GM11168 (cell line): ENCODE measurements around the gene POGLUT3.

Experiments used
- in situ Hi-C: fragments of 300-500 bp; cut with MboI; formaldehyde crosslinking; loops from one replicate; pipeline ENCODE4 v1.12.0; 2022; ENCODE audit warnings: low sequenced_read_pairs; ENCODE audit not compliant: unreplicated experiment

The POGLUT3 gene, protein sequence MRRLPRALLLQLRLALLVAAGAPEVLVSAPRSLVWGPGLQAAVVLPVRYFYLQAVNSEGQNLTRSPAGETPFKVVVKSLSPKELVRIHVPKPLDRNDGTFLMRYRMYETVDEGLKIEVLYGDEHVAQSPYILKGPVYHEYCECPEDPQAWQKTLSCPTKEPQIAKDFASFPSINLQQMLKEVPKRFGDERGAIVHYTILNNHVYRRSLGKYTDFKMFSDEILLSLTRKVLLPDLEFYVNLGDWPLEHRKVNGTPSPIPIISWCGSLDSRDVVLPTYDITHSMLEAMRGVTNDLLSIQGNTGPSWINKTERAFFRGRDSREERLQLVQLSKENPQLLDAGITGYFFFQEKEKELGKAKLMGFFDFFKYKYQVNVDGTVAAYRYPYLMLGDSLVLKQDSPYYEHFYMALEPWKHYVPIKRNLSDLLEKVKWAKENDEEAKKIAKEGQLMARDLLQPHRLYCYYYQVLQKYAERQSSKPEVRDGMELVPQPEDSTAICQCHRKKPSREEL

DNA sequence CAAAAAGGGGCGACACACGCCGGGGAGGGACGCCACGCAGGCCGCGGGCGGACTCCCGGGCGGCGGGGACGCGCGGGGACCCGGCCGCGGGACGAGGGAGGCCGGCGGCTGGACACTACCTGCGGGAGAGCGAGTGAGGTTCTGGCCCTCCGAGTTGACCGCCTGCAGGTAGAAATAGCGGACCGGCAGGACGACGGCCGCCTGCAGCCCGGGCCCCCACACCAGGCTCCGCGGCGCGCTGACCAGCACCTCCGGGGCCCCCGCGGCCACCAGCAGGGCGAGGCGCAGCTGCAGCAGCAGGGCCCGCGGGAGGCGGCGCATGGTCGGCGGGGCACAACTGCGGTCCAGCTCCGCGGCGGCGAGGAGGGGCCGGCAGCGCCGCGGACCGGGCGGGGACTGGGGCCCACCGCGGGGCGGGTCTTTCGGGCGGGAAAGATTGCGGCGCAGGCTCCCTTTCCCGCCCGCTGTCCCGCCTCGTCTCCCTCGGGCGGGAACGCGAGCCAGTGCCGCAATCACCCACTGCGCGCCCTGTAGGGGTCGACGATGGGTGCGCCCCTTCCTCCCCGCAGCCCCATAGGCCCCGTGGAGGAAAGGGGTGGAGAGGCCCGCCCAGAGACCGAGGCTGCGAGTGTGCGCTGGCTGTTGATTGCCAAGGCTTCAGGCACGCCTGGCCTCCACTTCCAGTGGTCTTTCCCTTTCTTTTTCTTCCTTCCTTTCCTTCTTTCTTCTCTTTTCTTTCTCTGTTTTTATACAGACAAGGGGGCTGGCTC lies at the start of gene POGLUT3:
POGLUT3 (minus strand) TSS at position 339 of the 770 bp plus-strand sequence; CDS start at position 321, 18 bp downstream.
- in situ Hi-C loops = no loop called here

DNA sequence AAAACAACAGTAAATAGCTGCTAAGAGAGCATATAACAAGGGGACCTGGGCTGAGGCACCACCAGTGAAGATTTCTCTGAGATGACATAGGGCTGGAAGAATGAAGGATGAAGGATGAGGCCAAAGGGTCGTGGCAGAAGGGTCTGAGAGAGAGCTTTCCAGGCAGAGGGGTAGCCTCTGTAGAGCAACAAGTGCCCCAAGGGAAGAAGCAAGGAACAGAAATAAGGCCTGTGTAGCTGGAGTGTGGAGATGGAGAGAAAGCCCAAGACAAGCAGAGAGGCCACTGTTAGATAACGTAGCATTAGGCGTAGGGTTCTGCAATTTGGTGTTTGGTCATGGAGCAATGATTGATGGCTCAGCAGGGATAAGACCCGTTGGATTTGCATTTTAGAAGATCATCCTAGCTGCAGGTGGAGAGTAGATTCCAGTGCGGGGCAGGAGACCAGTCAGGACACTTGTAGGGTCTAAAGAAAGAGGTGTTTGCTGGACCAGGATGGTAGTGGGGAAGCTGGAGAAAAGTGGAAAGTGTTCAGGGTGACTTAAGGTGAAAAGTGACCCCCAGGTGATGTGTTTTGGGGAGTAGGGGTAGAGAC lies 47.8 kb upstream of the POGLUT3 start:
- in situ Hi-C loops = no loop called here

DNA sequence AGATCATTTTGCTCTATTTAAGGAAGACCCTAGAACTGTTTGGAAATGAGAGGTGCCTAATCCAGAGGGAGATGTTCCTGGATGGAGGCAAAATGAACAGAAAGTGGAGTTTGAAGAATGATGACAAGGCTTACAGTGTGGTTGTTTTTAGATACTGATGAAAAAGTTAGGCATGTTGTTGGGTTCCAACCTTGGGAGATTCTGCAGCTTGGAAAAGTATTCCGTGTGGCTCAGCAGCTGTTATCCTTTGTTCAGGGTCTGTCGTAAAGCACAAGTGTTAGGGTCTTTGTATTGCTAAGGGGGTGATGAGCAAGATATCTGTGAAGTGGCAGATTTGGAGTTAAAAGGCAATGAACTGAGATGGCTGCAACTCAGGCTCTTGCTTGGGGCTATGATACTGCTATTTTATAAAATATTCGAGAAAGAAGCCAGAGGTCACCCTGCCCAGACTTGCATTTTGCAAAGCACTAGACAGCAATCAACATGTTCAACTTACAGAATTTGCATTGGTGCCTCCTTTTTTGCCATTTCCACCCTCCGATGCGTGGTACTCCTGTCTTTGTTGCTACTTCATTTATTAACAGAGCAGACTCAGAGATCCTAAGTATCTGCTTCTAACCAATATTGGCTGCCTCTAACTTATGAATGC lies 45.3 kb upstream of the POGLUT3 start:
- in situ Hi-C loops = no loop called here

DNA sequence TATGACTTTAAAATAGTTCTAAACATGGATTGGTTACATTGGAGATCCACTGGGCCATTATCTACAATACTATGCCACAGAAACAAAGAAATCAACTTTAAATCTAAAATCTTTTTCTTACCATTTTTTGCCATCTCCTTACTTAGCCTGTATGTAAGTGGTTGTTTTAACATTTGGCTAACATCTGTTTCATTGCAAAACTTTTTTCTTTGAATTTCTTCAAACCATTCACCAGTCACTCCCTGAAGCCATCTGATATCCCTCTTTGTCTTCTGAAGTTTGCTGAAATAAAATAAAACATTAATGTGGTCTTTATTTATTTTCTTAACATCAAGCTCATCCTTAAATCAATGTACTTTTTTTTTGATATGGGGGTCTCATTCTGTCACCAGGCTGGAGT lies 43.3 kb upstream of the POGLUT3 start:
- in situ Hi-C loops = no loop called here

GRCh38 chr11:108538502-108538901 lies 40.3 kb upstream of the POGLUT3 start:
- in situ Hi-C loops = no loop called here

DNA sequence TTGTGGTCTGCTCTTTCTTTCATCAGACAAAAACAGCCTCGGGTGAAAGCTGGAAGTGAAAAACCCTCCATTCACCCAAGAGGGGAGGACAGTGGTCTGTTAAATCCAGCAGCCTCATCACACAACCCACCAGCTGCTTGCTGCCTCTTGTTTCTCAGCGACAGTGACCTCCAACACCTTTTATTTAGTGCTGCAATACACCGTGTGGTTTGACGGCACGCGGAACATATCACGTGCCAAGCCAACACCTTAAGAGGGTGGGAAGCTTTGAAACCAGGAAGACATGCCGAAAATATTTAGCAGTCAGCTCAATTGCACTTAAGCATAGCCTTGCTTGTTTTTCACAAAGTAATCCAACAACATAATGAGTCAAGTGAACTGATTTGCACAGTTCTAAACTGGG lies 39.8 kb upstream of the POGLUT3 start:
- in situ Hi-C loops = no loop called here

GRCh38 chr11:108536783-108537182 lies 38.6 kb upstream of the POGLUT3 start:
- in situ Hi-C loops = no loop called here

DNA sequence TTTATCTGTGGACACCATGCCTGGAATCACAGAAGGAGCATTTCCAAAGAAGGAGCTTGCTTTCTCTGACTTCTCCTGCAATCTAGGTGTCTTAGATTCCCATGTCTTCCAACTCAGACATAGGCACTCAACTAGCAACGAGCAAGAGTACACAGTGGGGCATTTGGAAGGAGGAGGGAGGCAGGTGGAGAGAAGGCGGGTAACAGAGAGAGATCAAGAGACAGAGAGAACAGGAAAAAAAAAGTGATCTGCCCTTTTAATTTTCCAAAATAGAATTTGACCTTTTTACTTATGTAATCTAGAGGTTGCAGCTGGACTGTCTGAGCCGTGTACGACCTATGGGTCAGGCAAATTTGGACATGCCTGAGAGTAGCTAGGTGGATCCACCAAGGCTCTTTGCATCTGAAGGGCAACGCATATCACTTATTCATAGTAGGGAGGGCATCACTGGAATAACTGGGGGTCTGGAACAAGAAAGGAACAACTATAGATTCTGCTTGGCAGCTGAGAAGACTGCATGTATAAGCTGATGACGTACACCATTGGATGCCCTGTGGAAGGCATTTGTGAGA lies 37.3 kb upstream of the POGLUT3 start:
- in situ Hi-C loops = no loop called here

GRCh38 chr11:108534274-108534882 lies 36.2 kb upstream of the POGLUT3 start:
- in situ Hi-C loops = no loop called here

DNA sequence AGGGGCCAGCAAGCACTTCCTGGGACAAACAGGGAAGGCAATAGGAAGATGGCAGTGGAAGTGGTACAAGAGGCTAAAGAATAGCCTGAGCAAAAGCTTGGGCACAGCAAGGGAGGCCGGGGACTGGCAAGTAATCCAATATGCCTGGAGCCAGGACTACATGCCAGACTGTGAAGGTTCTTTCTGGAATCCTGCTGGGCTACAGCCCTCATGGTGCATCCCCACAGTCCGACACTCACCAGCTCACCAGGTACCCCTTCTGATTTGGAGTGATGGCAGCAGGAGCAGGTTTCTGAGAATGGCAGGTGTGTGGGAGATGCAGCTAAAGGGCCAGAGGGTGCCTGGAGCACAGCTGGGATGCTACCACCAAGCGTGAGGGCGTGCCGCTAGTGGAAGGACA lies 32.2 kb upstream of the POGLUT3 start:
- in situ Hi-C loops = no loop called here

GRCh38 chr11:108527382-108527781 lies 29.2 kb upstream of the POGLUT3 start:
- in situ Hi-C loops = no loop called here

DNA sequence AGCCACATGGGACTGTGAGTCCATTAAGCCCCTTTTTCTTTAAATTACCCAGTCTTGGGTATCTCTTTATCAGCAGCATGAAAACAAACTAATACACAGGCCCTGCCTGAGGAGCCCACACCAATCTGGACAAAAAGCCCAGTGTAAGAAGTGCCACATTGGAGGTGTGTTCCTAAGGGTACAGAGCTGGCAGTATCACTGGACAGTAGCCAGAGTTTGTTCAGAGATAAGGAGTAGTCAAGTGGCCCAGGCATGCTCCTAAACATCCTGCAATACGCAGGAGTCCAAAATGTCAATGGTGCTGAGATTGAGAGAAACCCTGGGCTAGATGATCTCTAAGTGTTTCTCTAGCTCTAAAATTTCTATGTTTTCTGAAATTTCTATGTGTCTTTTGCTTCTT lies 27.0 kb upstream of the POGLUT3 start:
- in situ Hi-C loops = no loop called here

- in situ Hi-C loops = no loop called here
Observed at GRCh38 chr11:108524422-108524821, 26.2 kb upstream of the POGLUT3 start.

GRCh38 chr11:108522318-108522717 lies 24.1 kb upstream of the POGLUT3 start:
- in situ Hi-C loops = no loop called here

DNA sequence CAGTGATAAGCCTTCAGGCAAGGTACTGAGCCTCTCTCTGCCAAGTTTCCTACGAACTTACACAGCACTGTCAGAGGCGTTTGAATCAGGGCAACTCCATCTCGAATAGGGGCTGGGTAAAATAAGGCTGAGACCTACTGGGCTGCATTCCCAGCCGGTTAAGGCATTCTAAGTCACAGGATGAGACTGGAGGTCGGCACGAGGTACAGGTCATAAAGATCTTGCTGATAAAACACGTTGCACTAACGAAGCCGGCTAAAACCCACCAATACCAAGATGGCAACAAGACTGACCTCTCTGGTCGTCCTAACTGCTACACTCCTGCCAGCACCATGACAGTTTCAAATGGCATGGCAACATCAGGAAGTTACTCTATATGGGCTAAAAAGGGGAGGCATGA lies 20.4 kb upstream of the POGLUT3 start:
- in situ Hi-C loops = no loop called here

DNA sequence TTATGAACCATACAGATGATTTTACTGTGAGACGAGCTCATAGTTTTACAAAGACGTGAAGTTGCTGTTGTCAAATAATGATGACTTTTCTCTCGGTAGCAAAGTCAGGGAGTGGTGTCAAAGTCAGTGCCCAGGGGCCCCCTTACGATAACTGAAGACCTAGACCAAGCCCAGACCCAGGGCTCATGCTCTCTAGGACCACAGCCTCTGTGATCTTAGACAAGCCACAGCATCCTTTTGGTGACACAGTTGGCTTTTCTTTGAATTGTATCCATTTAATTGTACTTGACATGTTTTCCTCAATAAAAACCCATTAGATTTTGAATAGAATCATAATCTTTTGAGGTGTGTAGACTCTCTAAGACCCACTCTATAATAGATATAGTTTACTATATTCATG lies 17.9 kb upstream of the POGLUT3 start:
- in situ Hi-C loops = no loop called here

DNA sequence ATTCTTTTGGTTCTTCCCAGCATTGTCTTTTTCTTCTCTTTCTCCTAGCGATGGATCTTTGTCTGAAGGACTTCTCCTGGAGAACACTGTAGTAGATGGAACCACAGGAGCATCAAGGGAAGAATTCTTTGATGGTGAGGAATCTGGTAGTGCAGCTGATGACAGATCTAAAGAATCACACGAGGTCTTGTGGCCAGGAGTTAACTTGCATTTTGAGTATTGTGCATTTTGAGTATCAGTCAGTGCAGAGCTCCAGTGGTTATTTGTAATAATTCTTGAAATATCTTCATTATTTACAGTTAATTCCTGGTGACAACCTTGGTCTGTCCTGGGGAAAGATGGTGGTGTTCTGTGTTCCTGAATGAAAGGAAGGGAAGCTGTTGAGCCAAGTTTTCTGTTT lies 14.5 kb upstream of the POGLUT3 start:
- in situ Hi-C loops = no loop called here

- in situ Hi-C loops = no loop called here
Observed at GRCh38 chr11:108511851-108512474, 13.8 kb upstream of the POGLUT3 start.
